GM10847 (cell line): ENCODE data around the gene CRNN.

Experiments
- POLR2A ChIP-seq: IDR thresholded peaks from 2 replicates; pipeline ENCODE4 v1.6.1; 2011; ENCODE audit not compliant: insufficient read length; ENCODE audit errors: extremely low read depth

CRNN gene

GRCh38 chr1:152440635-152441471 is 26.8 kb upstream of the CRNN start:
- TF ChIP-seq POLR2A, result no peak

GRCh38 chr1:152436593-152437496 is 22.8 kb upstream of the CRNN start:
- no peak for TF ChIP-seq POLR2A

- TF ChIP-seq POLR2A, result no peak
Observed at GRCh38 chr1:152427458-152427857, 13.4 kb upstream of the CRNN start.

GRCh38 chr1:152426731-152427130 is 12.7 kb upstream of the CRNN start:
- TF ChIP-seq POLR2A, result no peak

GRCh38 chr1:152419917-152420316 is 5.9 kb upstream of the CRNN start:
- TF ChIP-seq POLR2A, result no peak

- TF ChIP-seq POLR2A, result no peak
Observed at GRCh38 chr1:152415454-152416227, 1.6 kb upstream of the CRNN start.

- TF ChIP-seq POLR2A, result no peak
Observed at GRCh38 chr1:152412756-152413155, 1.3 kb downstream of the CRNN start.

GRCh38 chr1:152411134-152411533 is 2.9 kb downstream of the CRNN start:
- no peak for TF ChIP-seq POLR2A

GRCh38 chr1:152410599-152410998 is 3.5 kb downstream of the CRNN start:
- TF ChIP-seq POLR2A, result no peak

- no peak for TF ChIP-seq POLR2A
Observed at GRCh38 chr1:152410028-152410427, 4.0 kb downstream of the CRNN start.

GRCh38 chr1:152408664-152409063 is 5.4 kb downstream of the CRNN start:
- TF ChIP-seq POLR2A, result no peak

GRCh38 chr1:152398812-152399698 is 15.0 kb downstream of the CRNN start:
- TF ChIP-seq POLR2A, result no peak

GRCh38 chr1:152397474-152397873 is 16.6 kb downstream of the CRNN start:
- TF ChIP-seq POLR2A, result no peak

GRCh38 chr1:152394151-152394550 is 19.9 kb downstream of the CRNN start:
- no peak for TF ChIP-seq POLR2A

- no peak for TF ChIP-seq POLR2A
Observed at GRCh38 chr1:152392909-152393308, 21.2 kb downstream of the CRNN start.

GRCh38 chr1:152388889-152389288 is 25.2 kb downstream of the CRNN start:
- no peak for TF ChIP-seq POLR2A
